DOHH2 (cell line): ENCODE measurements around the gene ASPSCR1.
A peak's percentile ranks its signal among the peaks of the same experiment; 100 is the strongest.

Source experiments
- H3F3A ChIP-seq: fragments of 200-600 bp; sonication (generic), shearing (Covaris generic); 2 replicates; pipeline ENCODE4 v1.6.0; 2016; ENCODE audit warnings: antibody characterized with exemption, mild to moderate bottlenecking; ENCODE audit not compliant: control insufficient read depth, insufficient read depth
- H3K27ac ChIP-seq: fragments of 200-600 bp; sonication (generic); 2 replicates; pipeline ENCODE4 v1.5.1; 2014; ENCODE audit warnings: low read depth, mild to moderate bottlenecking, low read length, moderate library complexity
- H3K27me3 ChIP-seq: fragments of 200-600 bp; sonication (generic); 2 replicates; pipeline ENCODE4 v1.6.1; 2014; ENCODE audit warnings: mild to moderate bottlenecking, low read length, mixed read lengths; ENCODE audit not compliant: control insufficient read depth
- H3K36me3 ChIP-seq: fragments of 200-600 bp; sonication (generic); 2 replicates; pipeline ENCODE4 v1.6.1; 2014; ENCODE audit warnings: mild to moderate bottlenecking, low read length, moderate library complexity, mixed read lengths; ENCODE audit not compliant: control insufficient read depth
- H3K4me1 ChIP-seq: fragments of 200-600 bp; sonication (generic); 2 replicates; pipeline ENCODE4 v1.6.1; 2014; ENCODE audit warnings: mild to moderate bottlenecking, low read length, mixed read lengths; ENCODE audit not compliant: control insufficient read depth
- H3K4me2 ChIP-seq: fragments of 200-600 bp; sonication (generic); 2 replicates; pipeline ENCODE4 v1.6.0; 2014; ENCODE audit warnings: mild to moderate bottlenecking, low read length, moderate library complexity
- H3K4me3 ChIP-seq: fragments of 200-600 bp; sonication (generic); 2 replicates; pipeline ENCODE4 v1.5.1; 2014; ENCODE audit warnings: mild to moderate bottlenecking, low read length, mixed read lengths
- H3K79me2 ChIP-seq: fragments of 200-600 bp; sonication (generic); 2 replicates; pipeline ENCODE4 v1.6.1; 2014; ENCODE audit warnings: mild to moderate bottlenecking, low read length, mixed read lengths; ENCODE audit not compliant: control insufficient read depth
- H3K9me2 ChIP-seq: fragments of 200-600 bp; sonication (generic); replicated peaks from 2 replicates; pipeline ENCODE4 v1.6.1; 2014; ENCODE audit warnings: mild to moderate bottlenecking, low read length, mixed read lengths; ENCODE audit not compliant: control insufficient read depth
- H3K9me3 ChIP-seq: fragments of 200-600 bp; sonication (generic); 2 replicates; pipeline ENCODE4 v1.6.1; 2014; ENCODE audit warnings: antibody characterized with exemption, low read length, mixed read lengths; ENCODE audit not compliant: control insufficient read depth, insufficient read depth
- H4K20me1 ChIP-seq: fragments of 200-600 bp; sonication (generic); 2 replicates; pipeline ENCODE4 v1.6.0; 2014; ENCODE audit warnings: low read depth, mild to moderate bottlenecking, antibody characterized with exemption, low read length, moderate library complexity; ENCODE audit not compliant: control insufficient read depth, insufficient read depth
- EZH2phosphoT487 ChIP-seq: fragments of 200-600 bp; sonication (generic); IDR thresholded peaks from 2 replicates; pipeline ENCODE4 v1.6.1; 2017; ENCODE audit warnings: borderline replicate concordance, mild to moderate bottlenecking, antibody characterized with exemption, low read length, moderate library complexity, mixed read lengths
- TF ChIP-seq, protein P1 (sequence below): fragments of 200-600 bp; sonication (generic); IDR thresholded peaks from one replicate; pipeline ENCODE4 v1.5.1; 2014; ENCODE audit warnings: antibody characterized with exemption, mild to moderate bottlenecking, low read depth, low read length; ENCODE audit not compliant: poor library complexity, severe bottlenecking

ASPSCR1 gene

DNA sequence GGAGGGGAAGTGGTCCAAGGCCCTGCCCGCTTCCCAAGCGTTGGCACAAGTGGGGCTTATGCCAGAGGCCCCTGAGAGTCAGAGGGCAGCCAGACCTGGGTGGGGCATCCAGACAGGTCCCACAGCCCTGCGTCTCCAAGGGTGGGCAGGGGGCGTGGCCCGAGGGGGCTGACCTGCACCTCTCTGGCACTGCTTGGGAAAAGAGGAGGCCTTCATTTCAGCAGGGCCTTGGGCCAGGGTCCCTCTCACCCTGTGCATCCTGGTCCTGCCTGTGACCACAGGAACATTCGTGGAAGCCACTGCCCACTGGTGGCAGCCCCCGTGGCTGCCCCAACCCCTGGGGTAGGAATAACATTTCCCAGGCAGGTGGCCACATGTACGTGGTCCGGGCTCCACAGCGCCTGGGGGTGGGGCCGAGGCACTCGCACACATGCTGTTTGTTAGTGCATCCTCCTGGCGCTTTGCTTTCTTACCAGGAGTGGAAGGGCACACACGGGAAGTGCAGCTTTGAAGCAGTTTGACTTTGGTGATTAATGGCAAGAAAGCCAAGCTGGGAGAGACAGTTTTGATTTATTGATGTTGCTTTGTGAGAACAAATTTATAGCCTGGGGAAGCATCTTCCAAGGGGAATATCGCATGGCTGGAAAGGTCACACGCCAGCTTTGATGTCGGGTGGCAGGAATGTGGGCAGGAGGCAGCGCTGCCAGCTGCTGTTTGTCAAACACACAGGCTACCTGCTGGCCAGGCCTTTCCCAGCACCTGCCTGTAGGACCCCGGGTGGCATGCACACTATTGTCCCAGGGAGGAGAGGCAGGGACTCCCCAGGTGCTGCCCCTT is 40.9 kb downstream of the ASPSCR1 start:
- Histone ChIP-seq H3K9me2 (no peaks in the 10 kb centered on the region), H3F3A (peaks cover 3% of the 10 kb centered on the region; the same call in 1 of the 2 replicates), H3K79me2 (peaks cover 23% of the 10 kb centered on the region), H3K9me3 (no peaks in the 10 kb centered on the region), H3K4me1 (peaks cover 22% of the 10 kb centered on the region), H3K4me3 (no peak overlapping the region), H3K36me3 (peaks cover 7% of the 10 kb centered on the region), H3K4me2 (no peak overlapping the region), H4K20me1 (peaks cover 8% of the 10 kb centered on the region; the same call in 1 of the 2 replicates), H3K27ac (no peak overlapping the region), H3K27me3 (no peaks in the 10 kb centered on the region)
- TF ChIP-seq EZH2phosphoT487: no peak
- TF ChIP-seq, protein P1, sequence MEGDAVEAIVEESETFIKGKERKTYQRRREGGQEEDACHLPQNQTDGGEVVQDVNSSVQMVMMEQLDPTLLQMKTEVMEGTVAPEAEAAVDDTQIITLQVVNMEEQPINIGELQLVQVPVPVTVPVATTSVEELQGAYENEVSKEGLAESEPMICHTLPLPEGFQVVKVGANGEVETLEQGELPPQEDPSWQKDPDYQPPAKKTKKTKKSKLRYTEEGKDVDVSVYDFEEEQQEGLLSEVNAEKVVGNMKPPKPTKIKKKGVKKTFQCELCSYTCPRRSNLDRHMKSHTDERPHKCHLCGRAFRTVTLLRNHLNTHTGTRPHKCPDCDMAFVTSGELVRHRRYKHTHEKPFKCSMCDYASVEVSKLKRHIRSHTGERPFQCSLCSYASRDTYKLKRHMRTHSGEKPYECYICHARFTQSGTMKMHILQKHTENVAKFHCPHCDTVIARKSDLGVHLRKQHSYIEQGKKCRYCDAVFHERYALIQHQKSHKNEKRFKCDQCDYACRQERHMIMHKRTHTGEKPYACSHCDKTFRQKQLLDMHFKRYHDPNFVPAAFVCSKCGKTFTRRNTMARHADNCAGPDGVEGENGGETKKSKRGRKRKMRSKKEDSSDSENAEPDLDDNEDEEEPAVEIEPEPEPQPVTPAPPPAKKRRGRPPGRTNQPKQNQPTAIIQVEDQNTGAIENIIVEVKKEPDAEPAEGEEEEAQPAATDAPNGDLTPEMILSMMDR: no peak

GRCh38 chr17:82018989-82019689 is 41.7 kb downstream of the ASPSCR1 start:
- no peaks in the 10 kb centered on the region for H3K9me3 ChIP-seq
- H3K79me2 ChIP-seq: peaks cover 30% of the 10 kb centered on the region
- TF ChIP-seq, protein P1: no peak
- TF ChIP-seq EZH2phosphoT487: no peak
- H3K27ac ChIP-seq: no peak overlapping the region
- H3K4me3 ChIP-seq: no peak overlapping the region
- H3K36me3 ChIP-seq: peaks cover 7% of the 10 kb centered on the region
- peaks cover 8% of the 10 kb centered on the region; the same call in 1 of the 2 replicates for H4K20me1 ChIP-seq
- H3K9me2 ChIP-seq: no peaks in the 10 kb centered on the region
- peaks cover 3% of the 10 kb centered on the region; the same call in 1 of the 2 replicates for H3F3A ChIP-seq
- peaks cover 27% of the 10 kb centered on the region for H3K4me1 ChIP-seq
- no peak overlapping the region for H3K4me2 ChIP-seq
- no peaks in the 10 kb centered on the region for H3K27me3 ChIP-seq

DNA sequence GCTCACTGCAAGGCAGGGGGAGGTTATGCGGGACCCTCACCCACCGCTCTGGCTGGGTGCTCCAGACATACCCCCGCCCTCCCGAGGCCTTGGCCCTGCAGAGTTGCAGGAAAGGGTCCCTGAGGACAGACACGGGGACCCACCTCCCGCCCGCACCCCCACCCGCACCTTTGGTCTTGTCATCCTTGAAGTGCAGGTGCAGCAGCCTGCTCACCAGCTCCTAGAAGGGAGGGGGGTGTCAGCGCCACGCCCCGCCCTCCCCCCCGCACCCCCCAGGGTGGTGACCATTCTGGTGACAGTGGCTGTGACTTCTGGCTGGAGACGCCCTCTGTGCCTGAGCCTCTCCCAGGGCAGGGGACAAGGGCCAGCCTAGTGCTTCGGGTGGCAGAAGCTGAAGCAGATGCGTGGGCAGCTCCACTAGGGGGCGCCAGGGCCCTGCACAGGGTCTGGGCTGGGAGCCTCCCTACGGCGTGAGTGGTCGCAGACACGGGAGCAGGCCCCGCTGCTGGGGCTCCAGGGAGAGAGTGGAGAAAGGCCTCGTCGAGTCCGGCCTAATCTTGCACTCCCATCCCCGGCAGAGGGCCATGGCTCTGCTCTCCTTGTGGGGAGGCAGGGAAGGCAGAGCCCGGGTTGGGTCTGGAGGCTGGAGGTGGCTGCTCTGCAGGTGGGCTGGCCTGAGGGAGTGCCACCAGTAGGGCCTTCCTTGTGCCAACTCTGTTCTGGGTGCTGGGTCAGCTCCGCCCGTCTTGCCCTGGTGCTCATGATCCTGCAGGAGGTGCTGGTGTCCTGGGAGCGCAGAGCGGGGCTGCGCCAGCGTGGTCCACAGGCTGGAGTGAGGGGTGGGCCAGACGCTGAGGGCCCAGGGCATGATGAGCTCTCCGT is 42.5 kb downstream of the ASPSCR1 start:
- Histone ChIP-seq H3K4me1 (peaks cover 31% of the 10 kb centered on the region), H4K20me1 (peaks cover 8% of the 10 kb centered on the region; the same call in 1 of the 2 replicates), H3K27ac (no peak overlapping the region)

More for the DNA sequence above, 42.5 kb downstream of the ASPSCR1 start:
- peak overlapping the region; percentile 27 for H3K4me2 ChIP-seq
- H3K4me3 ChIP-seq: no peak overlapping the region
- peaks cover 3% of the 10 kb centered on the region; the same call in 1 of the 2 replicates for H3F3A ChIP-seq
- H3K9me3 ChIP-seq: no peaks in the 10 kb centered on the region
- no peaks in the 10 kb centered on the region for H3K27me3 ChIP-seq
- no peak for TF ChIP-seq EZH2phosphoT487
- TF ChIP-seq, protein P1: peak; percentile 92
- H3K79me2 ChIP-seq: peaks cover 35% of the 10 kb centered on the region
- no peaks in the 10 kb centered on the region for H3K9me2 ChIP-seq
- peaks cover 7% of the 10 kb centered on the region for H3K36me3 ChIP-seq
